Measurements from ENCODE around the gene PTPRN2. TPM values are rescaled to one million over a fixed set of nuclear protein-coding genes. Genes with fewer than 3 reads are reported as not detected.

The PTPRN2 gene
- total RNA-seq, 4 donors from 2014 or later, result 6.6 to 10.7 (median 8.2) TPM

DNA sequence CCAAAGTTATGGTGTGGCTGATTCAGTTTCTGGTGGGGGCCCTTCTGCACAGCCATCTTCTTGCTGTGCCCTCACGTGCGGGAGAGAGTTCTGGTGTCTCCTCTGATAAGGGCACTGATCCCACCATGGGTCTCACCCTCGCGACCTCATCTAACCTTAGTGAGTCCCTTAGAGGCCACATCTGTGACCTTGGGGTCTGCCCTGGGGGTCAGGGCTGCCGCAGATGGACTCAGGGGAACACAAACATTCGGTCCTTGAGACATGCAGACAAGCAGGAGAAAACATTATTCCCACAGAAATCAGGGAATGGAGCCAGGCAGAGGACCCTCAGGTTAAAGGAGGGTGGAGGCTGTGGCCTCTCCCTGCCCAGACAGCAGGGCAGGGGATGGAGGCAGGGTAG lies 1072.9 kb downstream of the PTPRN2 start:
- WGBS, 2 donors, result 56 to 59% methylated on average over 6 of the region's 6 CpGs
- no peaks in the 10 kb centered on the region for H3K4me1 ChIP-seq
- no peaks in the 10 kb centered on the region for H3K36me3 ChIP-seq
- H3K4me3 ChIP-seq, result no peak overlapping the region
- TF ChIP-seq, protein P1, sequence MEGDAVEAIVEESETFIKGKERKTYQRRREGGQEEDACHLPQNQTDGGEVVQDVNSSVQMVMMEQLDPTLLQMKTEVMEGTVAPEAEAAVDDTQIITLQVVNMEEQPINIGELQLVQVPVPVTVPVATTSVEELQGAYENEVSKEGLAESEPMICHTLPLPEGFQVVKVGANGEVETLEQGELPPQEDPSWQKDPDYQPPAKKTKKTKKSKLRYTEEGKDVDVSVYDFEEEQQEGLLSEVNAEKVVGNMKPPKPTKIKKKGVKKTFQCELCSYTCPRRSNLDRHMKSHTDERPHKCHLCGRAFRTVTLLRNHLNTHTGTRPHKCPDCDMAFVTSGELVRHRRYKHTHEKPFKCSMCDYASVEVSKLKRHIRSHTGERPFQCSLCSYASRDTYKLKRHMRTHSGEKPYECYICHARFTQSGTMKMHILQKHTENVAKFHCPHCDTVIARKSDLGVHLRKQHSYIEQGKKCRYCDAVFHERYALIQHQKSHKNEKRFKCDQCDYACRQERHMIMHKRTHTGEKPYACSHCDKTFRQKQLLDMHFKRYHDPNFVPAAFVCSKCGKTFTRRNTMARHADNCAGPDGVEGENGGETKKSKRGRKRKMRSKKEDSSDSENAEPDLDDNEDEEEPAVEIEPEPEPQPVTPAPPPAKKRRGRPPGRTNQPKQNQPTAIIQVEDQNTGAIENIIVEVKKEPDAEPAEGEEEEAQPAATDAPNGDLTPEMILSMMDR (IDR thresholded peaks at IDR 0.05), result no peak
- TF ChIP-seq EP300 (IDR thresholded peaks at IDR 0.05) (no peak), POLR2A (IDR thresholded peaks at IDR 0.05) (no peak)
- no peak overlapping the region for H3K27ac ChIP-seq
- DNase-seq (ENCODE audit: low spot score in 2 of 2), result no peak
- H3K9me3 ChIP-seq, result peaks cover 0 to 4% (median 0%) of the 10 kb centered on the region in 4 donors
- H3K27me3 ChIP-seq, result no peaks in the 10 kb centered on the region

DNA sequence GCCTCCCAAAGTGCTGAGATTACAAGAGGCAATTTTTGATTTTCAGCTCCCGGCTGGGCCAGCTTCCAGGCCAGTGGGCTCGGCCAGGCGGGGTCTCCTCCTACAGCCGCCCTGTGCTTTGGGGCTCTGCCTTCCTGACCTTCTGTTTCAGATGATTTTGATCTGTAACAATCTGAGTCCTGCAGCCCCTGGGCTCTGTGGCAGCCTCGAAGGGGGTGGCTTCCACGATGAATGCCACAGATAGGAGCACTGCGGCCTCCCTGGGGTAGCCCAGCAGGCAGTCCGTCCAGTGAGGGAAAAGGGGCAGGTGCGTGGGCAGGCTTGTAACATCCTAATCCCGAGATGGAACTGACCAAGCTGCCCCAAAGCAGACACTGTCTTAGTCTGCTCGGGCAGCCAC lies 1073.3 kb downstream of the PTPRN2 start:
- H3K27ac ChIP-seq, result no peak overlapping the region
- H3K4me3 ChIP-seq, result no peak overlapping the region
- no peaks in the 10 kb centered on the region for H3K36me3 ChIP-seq
- no peaks in the 10 kb centered on the region for H3K27me3 ChIP-seq
- peaks cover 0 to 4% (median 0%) of the 10 kb centered on the region in 4 donors for H3K9me3 ChIP-seq
- DNase-seq (ENCODE audit: low spot score in 2 of 2), result no peak
- no peaks in the 10 kb centered on the region for H3K4me1 ChIP-seq
- TF ChIP-seq, protein P1 (IDR thresholded peaks at IDR 0.05), result no peak
- TF ChIP-seq EP300 (IDR thresholded peaks at IDR 0.05) (no peak), POLR2A (IDR thresholded peaks at IDR 0.05) (no peak)
- WGBS, 2 donors, result 58 to 62% methylated on average over 10 to 11 of the region's 11 CpGs

DNA sequence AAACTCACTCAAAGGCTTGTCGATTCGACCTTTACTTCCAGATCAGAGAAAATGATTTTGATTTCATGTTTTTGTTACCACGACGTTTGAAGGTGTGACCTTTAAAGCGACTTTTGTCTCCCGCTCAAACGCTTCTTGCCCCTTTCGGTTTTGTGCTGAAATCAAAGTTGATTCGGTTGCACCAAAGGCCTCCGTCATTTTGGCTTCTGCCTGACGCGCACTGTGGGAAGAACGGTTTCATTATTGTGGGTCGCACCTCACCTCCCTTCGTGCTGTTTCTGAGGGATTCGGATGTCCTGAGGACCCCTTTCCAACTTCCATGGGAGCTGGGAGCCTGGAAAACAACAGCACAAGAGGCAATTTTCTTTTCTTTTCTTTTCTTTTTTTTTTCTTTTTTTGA lies 1073.9 kb downstream of the PTPRN2 start:
- TF ChIP-seq POLR2A (IDR thresholded peaks at IDR 0.05) (no peak), EP300 (IDR thresholded peaks at IDR 0.05) (no peak)
- TF ChIP-seq, protein P1 (IDR thresholded peaks at IDR 0.05), result no peak
- Histone ChIP-seq H3K4me3 (no peak overlapping the region), H3K27ac (no peak overlapping the region), H3K27me3 (no peaks in the 10 kb centered on the region), H3K36me3 (no peaks in the 10 kb centered on the region), H3K4me1 (no peaks in the 10 kb centered on the region), H3K9me3 (peaks cover 0 to 4% (median 0%) of the 10 kb centered on the region in 4 donors)
- no peak for DNase-seq (ENCODE audit: low spot score in 2 of 2)
- 90% methylated on average over 16 of the region's 16 CpGs for WGBS, 2 donors

DNA sequence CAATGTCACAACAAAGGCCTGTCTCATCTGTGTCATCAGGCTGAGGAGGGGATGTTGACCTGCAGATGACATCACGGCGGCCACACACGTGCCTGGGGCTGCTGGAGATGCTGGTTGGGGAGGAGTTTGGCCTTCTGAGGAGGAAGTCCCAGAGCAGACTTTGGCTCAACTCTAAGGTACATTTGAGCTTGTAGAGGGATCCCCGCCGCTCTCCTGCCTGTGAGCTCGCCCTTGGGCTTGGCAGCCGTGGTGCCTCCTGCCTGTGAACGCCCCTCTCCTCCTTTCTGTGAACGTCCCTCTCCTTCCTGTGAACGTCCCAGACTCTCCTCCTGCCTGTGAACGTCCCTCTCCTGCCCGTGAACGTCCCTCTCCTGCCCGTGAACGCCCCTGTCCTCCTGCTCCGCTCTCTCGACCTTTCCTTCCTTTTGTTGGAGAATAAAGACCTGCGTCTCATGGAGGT lies 1074.4 kb downstream of the PTPRN2 start:
- H3K36me3 ChIP-seq, result no peaks in the 10 kb centered on the region
- no peaks in the 10 kb centered on the region for H3K27me3 ChIP-seq
- no peak overlapping the region for H3K27ac ChIP-seq
- no peak for DNase-seq (ENCODE audit: low spot score in 2 of 2)
- H3K4me3 ChIP-seq, result no peak overlapping the region
- H3K9me3 ChIP-seq, result peaks cover 0 to 4% (median 0%) of the 10 kb centered on the region in 4 donors
- WGBS, 2 donors, result 63 to 74% methylated on average over 18 of the region's 18 CpGs
- H3K4me1 ChIP-seq, result no peaks in the 10 kb centered on the region
- TF ChIP-seq EP300 (IDR thresholded peaks at IDR 0.05), result no peak
- TF ChIP-seq, protein P1 (IDR thresholded peaks at IDR 0.05), result no peak
- TF ChIP-seq POLR2A (IDR thresholded peaks at IDR 0.05), result no peak

DNA sequence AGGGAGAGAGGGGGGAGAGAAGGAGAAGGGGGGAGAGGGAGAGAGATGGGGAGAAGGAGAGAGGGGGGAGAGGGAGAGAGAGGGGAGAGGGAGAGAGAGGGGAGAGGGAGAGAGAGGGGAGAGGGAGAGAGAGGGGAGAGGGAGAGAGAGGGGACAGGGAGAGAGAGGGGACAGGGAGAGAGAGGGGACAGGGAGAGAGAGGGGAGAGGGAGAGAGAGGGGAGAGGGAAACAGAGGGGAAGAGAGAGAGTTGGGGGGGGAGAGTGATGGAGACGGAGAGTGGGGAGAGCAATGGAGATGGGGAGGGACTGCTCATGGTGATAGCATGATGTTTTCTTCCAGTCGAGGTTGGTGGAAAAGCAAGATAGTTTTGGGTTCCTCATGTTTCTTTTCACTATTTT lies 1078.4 kb downstream of the PTPRN2 start:
- TF ChIP-seq POLR2A (IDR thresholded peaks at IDR 0.05), result no peak
- TF ChIP-seq EP300 (IDR thresholded peaks at IDR 0.05), result no peak
- TF ChIP-seq, protein P1 (IDR thresholded peaks at IDR 0.05), result no peak
- no peak for DNase-seq (ENCODE audit: low spot score in 2 of 2)
- Histone ChIP-seq H3K9me3 (peaks cover 0 to 29% (median 2%) of the 10 kb centered on the region in 4 donors), H3K4me1 (no peaks in the 10 kb centered on the region), H3K27me3 (no peaks in the 10 kb centered on the region), H3K36me3 (no peaks in the 10 kb centered on the region), H3K4me3 (no peak overlapping the region), H3K27ac (no peak overlapping the region)
- WGBS, 2 donors, result 76% methylated on average over 2 of the region's 2 CpGs
